ENCODE data around the gene OR10V1. TPM values are rescaled to one million over a fixed set of nuclear protein-coding genes. Genes with fewer than 3 reads are reported as not detected.

OR10V1 gene
- total and polyA plus RNA-seq, 11 donors: not detected

GRCh38 chr11:59728154-59728553, 14.5 kb upstream of the OR10V1 start:
- Histone ChIP-seq H3K36me3 (no peaks in the 10 kb centered on the region), H3K27ac (peak overlapping the region in 2 of 12 donors; percentile 39 to 46), H3K27me3 (no peaks in the 10 kb centered on the region), H3K9me3 (no peaks in the 10 kb centered on the region), H3K4me3 (no peak overlapping the region), H3K4me1 (peaks cover 0 to 11% (median 0%) of the 10 kb centered on the region in 12 donors)
- DNase-seq (no peak), ATAC-seq (peak in 1 of 4 donors; percentile 28)
- TF ChIP-seq POLR2A (IDR thresholded peaks at IDR 0.05) (no peak), CTCF (IDR thresholded peaks at IDR 0.05) (no peak)
- intact Hi-C loops (cut with DNase I): no loop called here
- WGBS, 4 donors: 47 to 64% (median 56%) methylated on average over 3 of the region's 3 CpGs

- Histone ChIP-seq H3K36me3 (no peaks in the 10 kb centered on the region), H3K4me3 (no peak overlapping the region), H3K4me1 (peaks cover 0 to 11% (median 0%) of the 10 kb centered on the region in 12 donors), H3K27me3 (no peaks in the 10 kb centered on the region), H3K27ac (no peak overlapping the region), H3K9me3 (no peaks in the 10 kb centered on the region)
- ATAC-seq (no peak), DNase-seq (no peak)
- TF ChIP-seq CTCF (IDR thresholded peaks at IDR 0.05) (no peak), POLR2A (IDR thresholded peaks at IDR 0.05) (no peak)
- intact Hi-C loops (cut with DNase I): no loop called here
- 70 to 78% (median 72%) methylated on average over 1 of the region's 1 CpG for WGBS, 4 donors
These were observed 13.8 kb upstream of the OR10V1 start for GRCh38 chr11:59727426-59727825.

GRCh38 chr11:59724066-59724465, 10.4 kb upstream of the OR10V1 start:
- DNase-seq: no peak
- Histone ChIP-seq H3K4me1 (peaks cover 0 to 10% (median 0%) of the 10 kb centered on the region in 12 donors), H3K27me3 (peaks cover 0 to 9% (median 0%) of the 10 kb centered on the region in 9 donors), H3K27ac (no peak overlapping the region), H3K4me3 (no peak overlapping the region), H3K9me3 (no peaks in the 10 kb centered on the region), H3K36me3 (no peaks in the 10 kb centered on the region)
- intact Hi-C loops (cut with DNase I): no loop called here
- TF ChIP-seq CTCF (IDR thresholded peaks at IDR 0.05) (no peak), POLR2A (IDR thresholded peaks at IDR 0.05) (no peak)
- ATAC-seq: no peak
- WGBS, 4 donors: 79 to 87% (median 86%) methylated on average over 3 of the region's 3 CpGs

GRCh38 chr11:59719556-59719955, 5.9 kb upstream of the OR10V1 start:
- no peaks in the 10 kb centered on the region for H3K9me3 ChIP-seq
- H3K4me1 ChIP-seq: no peaks in the 10 kb centered on the region
- no peaks in the 10 kb centered on the region for H3K36me3 ChIP-seq
- intact Hi-C loops (cut with DNase I): no loop called here
- no peak for ATAC-seq
- no peak overlapping the region for H3K4me3 ChIP-seq
- 58 to 91% (median 72%) methylated on average over 2 of the region's 2 CpGs for WGBS, 4 donors
- peaks cover 0 to 9% (median 0%) of the 10 kb centered on the region in 9 donors for H3K27me3 ChIP-seq
- H3K27ac ChIP-seq: no peak overlapping the region
- no peak for DNase-seq
- TF ChIP-seq POLR2A (IDR thresholded peaks at IDR 0.05): no peak
- no peak for TF ChIP-seq CTCF (IDR thresholded peaks at IDR 0.05)

All from heart left ventricle (tissue), 16 donors.